HG02571 (cell line): ENCODE results near the gene STMN3.
"Not testable (repeated sequence)": the region's sequence is repeated elsewhere in the genome, so short reads cannot be mapped to it uniquely, and the experiment has no call there.

ENCODE experiments used
- ATAC-seq: cut with Tn5 transposase; IDR thresholded peaks from one replicate; pipeline ENCODE4 v1.9.1; 2021; ENCODE audit warnings: mild to moderate bottlenecking, moderate library complexity; ENCODE audit not compliant: unreplicated experiment

The STMN3 gene

DNA sequence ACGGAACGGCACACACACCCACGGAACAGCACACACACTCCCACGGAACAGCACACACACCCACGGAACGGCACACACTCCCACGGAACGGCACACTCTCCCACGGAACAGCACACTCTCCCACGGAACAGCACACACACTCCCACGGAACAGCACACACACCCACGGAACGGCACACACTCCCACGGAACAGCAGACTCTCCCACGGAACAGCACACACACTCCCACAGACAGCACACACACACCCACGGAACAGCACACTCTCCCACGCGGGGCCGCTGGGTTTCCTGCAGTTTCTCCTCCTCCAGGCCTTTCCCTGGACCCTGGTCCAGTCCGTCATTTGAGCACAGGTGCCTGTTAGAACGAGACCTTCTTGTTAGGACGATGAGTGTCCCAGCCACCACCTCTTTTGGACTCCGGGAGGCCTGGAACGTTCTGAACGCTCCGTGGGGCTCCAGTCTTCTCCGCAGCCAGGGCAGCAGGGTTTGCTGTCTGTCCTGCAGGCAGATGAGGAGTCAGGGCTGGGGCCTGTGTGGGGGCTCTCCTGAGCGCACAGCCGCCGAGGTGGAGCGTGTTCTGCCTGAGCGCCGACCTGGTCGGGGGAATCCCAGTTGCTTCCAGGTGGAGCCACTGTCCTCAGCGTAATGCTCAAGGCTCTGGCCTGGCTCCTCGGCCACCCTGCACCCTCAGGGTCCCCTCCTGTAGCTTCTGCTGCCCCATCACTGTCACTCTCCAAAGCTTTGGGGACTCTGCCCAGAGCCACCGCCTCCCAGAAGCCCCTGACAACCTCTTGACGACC, 25.6 kb upstream of the STMN3 start:
- no peak for ATAC-seq

DNA sequence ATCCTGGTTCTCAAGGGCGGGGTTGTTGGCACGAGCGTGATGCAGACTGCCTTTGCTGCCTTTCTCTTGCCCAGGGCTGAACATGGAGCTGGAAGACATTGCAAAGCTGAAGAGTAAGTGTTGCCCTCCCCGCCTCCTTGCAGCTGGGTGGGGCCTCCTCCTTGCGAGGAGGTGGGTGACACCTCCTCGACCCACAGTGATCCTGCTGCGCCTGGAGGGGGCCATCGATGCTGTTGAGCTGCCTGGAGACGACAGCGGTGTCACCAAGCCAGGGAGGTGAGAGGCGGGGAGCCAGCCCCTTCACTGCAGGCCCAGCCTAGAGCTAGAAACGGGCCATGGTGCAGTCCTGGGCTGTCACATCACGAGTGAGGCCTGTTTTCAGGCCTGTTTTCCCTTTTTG, 24.8 kb upstream of the STMN3 start:
- no peak for ATAC-seq

DNA sequence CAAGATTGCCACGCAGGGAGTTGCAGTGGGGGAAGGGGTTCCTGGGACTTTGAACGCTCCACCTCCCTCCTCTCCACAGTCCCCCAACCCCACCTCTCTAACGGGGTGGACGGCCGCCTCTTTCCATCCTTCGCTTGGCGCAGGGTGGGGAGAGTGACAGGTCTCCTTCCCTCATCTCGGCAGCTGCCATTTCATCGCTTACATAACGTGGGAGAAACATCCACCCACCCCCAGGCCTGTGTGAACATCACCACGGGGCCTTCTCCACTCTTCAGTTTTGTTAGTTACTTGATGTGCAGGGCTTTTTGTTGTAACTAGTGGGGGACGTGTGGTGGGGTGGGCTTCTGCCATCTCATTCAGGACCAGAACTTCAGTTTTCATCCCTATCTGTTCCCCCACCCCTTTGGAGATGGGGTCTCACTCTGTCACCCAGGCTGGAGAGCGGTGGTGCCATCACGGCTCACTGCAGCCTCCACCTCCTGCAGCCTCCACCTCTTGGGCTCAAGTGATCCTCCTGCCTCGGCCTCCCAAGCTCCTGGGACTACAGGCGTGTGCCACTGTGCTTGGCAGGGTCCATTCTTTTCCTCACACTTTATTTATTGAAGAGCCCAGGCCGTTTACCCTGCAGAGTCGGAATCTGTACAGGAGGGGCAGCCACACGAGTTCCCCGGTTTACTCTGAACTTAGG, 22.6 kb upstream of the STMN3 start:
- no peak for ATAC-seq

DNA sequence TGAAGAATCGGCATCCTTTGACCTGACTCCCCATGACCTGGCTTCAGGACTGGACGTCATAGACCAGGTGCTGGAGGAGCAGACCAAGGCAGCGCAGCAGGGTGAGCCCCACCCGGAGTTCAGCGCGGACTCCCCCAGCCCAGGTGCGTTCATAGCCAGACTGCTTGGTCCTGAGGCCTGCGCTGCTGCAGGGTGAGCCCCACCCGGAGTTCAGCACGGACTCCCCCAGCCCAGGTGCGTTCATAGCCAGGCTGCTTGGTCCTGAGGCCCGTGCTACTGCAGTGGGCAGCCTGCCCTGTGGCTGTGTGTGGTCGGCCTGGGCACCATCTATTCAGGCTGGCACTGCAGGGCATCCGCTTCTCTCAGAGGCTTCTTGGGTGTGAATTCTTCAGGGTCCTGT, 20.7 kb upstream of the STMN3 start:
- ATAC-seq, result no peak

DNA sequence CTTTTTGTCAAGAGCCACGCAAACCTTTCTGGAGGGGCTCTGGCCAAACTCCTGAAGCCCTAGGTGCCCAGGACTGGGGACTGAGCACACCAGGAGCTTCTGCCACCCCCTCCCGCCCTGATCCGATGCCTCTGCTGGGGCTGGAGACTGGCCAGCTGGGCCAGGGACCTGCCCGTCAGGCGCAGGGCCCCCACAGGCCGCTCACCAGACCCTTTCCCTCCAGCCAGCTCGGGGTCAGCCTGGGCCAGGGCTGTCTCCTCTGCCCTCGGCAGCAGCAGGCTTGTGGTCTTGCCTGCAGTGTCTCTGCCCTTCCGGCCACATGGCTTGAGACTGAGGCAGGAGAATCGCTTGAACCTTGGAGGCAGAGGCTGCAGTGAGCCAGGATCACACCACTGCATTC, 19.4 kb upstream of the STMN3 start:
- ATAC-seq, result no peak

DNA sequence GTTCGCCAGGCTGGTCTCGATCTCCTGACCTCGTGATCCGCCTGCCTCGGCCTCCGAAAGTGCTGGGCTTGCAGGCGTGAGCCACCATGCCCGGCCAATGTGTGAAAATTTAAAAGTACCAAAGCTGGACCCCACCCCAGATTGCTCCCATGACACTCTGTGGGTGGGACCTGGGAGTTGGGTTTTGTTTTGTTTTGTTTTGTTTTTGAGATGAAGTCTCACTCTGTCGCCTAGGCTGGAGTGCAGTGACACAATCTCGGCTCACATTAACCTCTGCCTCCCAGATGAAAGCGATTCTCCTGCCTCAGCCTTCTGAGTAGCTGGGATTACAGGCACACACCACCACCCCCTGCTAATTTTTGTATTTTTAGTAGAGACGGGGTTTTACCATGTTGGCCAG, 18.5 kb upstream of the STMN3 start:
- not testable (repeated sequence) for ATAC-seq

DNA sequence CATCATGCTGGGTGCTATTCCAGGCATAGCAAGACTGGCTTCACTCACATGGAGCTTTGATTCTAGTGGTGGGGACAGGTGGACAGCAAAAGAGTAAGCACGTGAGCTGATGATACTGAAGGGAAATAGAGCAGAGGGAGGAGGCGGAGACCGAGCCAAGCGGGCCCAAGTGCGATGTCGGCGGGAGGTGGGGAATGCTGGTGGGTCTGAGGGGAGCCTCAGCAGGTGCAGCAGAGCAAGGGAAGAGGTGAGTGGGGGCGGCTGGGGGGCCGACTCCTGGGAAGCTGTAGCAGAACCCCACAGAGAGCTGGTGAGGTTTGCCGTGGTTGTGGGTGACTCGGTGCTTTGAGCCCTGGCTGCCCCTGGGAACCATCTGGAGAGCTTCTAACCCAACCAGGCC, 15.1 kb upstream of the STMN3 start:
- no peak for ATAC-seq

DNA sequence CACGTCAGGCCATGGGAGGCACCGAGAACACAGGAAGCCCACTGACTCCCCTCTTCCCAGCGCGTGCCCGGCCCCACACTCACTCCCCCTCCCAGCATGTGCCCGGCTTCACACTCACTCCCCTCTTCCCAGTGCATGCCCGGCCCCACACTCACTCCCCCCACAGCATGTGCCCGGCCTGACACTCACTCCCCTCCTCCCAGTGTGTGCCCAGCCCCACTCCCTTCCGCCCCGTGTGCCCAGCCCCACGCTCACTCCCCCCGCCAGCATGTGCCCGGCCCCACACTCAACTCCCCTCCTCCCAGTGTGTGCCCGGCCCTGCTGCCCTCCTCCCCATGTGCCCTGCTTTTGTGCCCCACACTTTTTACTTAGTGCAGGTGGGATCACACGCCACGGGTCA, 14.6 kb upstream of the STMN3 start:
- ATAC-seq, result no peak

DNA sequence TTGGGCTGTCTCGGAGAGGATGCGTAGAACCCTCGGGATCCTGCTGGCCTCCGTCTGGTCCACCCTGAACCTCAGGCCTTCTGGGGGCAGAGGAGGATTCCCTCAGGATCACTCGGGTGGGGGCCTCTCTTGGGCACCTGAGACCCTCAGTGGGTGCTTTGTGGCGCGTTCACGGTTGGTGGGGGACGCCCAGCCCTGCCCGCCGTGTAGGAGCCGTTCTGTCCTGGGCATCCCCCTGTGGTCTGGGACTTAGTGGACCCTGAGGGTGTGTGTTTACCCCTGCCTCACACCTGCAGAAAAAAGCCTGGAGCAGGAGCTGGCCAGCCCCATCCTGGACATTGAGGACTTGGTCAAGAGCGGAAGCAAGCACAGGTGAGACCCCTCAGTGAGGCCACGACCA, 12.5 kb upstream of the STMN3 start:
- ATAC-seq, result no peak

DNA sequence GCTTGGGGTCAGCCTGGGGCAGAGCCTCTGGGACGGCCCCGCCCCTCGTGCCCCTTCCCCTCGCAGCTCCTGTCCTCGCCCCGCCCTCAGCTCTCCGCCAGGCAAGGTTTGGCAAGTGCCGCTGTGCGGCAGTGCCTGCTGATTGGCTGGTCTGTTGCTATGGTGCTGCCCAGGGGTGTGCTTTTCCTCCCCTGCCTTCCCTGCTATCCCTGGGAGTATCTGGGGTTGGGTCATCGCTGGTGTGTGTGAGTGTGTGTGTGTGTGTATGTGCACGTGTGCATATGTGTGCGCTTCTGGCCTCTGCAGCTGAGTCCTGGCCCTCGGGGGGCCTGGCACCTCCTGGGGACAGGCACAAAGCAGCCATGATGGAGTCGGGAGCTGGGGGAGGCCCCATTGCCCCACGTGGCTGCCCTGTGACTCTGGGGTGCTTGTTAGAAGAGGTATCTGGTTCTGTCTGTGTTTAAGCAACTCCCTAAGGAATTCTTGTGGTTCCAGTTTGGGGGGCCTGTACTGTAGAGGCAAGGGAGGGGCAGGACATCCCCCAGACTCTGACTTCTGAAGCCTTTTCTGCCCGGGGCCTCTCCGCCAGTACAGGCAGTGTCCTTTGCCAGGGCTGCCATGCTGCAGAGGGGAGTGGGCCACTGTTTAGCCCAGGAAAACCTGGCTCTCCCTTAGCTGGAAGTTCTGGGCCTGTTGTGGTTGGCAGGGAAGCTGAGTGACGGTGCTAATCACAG, 11.8 kb upstream of the STMN3 start:
- no peak for ATAC-seq

DNA sequence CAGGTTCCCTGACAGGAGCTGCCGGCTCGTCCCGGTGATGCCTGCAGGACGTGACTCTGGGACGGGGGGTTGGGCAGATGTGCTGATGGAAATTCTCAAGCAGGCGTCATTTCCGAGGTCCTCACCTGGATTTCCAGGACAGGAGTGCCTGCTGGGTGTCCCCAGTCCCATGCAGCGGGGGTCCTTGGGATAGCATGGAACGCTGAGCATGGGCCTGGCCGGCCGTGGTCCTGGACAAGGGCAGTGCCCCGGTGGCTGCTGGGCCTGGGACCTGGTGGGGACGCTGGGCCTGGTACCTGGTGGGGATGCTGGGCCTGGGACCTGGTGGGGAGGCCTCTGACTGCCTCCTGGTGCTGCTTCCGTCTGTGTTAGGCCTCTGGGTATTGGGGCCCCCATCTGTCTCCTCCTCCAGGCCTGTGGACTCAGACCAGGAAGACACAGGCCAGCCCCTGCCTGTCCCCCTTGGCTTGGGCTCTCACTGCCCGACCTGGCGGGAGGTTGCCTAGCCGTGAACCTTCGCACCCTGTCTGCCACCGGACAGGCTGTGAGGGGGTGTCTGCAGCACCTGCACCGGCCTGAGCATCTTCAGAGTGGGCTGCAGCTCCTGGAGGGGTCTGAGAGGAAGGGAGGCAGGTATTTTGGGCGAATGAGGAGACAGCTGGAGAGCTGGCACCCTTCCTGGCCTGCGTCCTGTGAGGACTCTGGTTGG, 11.1 kb upstream of the STMN3 start:
- ATAC-seq, result no peak

DNA sequence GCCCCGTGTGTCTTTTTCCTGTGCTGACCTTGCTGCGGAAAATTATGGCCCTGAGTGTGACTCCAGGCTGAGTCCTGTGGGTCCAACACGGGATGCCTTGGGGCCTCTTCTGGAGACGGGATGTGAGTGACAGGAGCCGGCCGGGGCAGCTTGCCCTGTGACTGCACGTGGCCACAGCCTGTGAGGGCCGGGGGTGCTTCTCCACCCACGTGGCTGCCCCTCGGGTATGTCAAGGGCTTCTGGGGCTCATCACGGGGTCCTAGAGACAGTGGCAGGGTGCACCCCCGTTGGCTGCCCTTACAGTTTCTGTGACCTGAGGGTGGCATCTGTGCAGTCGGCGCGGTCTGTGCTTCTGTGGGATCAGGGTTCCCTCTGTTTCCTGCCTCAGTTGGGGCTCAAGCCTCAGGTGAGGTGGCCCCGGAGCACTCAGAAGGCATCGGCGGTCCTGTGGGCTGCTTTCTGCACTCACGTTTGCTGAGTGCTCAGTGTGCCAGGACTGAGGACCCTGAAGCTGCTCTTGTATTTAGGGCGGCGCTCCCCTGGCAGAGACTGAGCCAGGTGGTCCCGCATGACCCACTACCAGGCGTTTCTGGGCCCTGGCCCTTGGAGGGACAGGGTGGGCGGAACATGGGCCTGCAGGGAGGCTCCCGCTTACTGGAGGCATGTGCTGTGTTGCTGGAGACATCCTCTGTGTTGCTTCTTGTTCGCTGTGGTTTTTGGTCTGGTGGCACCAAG, 10.3 kb upstream of the STMN3 start:
- ATAC-seq, result no peak

DNA sequence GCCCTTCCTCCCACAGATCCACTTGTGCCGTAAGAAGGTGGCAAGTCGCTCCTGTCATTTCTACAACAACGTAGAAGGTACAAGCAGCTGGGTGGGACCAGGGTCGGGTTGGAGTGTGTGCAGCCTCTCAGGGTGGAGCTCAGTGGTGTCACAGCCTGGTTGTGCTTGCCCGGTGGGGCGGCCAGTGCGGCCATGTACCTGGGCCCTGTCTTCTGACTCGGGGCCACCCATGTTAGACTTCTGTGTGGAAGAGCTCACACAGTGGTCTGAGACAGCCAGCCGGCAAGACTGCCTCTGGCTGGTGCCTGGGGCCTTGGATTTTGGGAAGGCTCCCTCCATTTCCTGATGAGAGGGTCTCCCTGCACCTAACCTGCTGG, 9.6 kb upstream of the STMN3 start:
- ATAC-seq, result no peak

DNA sequence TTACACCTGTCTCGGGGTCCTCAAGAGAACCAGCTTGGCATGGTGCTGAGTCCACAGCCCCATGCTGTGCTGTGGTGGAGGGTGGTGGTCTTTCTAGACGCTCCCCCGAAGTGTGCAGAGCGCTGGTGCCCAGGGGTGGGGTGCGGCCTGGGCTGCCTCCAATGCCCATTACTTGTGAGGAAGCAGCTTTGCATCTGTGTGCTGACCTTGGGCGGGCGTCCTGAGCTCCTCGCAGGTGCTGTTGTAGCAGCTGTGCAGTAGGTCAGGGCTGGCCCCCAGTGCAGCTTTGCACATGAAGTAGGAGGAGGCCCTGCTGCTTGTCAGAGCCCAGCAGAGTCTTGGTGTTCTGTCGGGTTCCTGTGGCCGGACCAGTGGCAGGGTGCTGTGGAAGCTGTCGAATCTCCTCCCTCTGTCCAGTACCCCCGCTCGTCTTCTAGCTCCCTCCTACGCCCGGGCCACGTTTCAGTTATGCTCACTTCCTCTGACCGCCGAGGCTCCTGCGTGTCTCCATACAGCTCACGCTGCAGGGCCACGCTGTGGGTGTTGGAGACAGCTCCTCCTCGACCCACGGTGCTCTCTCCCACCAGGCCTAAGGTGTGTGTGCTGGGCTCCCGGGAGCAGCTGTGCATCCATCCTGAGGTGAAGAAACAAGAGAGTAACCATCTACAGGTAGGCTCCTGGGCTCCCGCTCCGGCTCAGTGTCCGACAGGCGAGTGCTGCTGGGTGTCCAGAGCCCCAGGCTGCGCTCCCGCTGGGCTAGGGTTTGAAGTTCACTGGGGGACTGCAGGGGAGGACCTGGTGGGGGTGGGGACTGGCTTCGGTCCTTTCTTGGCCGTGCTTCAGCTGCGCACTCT, 9.0 kb upstream of the STMN3 start:
- no peak for ATAC-seq

DNA sequence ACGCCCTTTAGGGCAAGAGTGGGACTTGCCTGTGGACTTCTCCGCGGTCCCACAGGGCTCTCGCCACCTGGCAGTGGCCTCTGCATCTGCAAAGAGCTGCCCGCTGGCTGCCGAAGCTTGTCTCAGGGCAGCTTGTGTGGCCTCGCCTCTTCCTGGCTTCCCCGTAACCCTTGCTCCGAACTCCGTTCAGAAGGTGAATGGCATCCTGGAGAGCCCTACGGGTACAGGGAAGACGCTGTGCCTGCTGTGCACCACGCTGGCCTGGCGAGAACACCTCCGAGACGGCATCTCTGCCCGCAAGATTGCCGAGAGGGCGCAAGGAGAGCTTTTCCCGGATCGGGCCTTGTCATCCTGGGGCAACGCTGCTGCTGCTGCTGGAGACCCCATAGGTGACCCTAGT, 7.9 kb upstream of the STMN3 start:
- ATAC-seq, result no peak

DNA sequence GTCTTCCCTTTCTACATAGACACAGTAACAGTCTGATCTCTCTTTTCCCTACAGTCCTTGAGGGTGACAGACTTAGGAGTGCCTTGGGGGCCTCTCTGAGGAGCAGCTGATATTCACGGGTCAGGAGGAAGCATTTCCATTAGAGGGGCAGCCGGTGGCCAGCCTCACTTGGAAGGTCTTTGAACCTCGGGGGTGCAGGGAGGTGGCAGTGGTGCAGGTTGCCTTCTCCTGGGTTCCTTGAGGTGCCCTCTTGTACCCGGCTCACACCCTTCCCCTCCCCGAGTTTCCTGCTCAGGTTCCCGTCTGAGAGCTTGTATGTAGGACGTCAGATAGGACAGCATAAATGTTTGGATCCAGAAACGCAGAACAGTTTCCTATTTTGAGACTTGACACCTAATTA, 7.4 kb upstream of the STMN3 start:
- ATAC-seq, result no peak

DNA sequence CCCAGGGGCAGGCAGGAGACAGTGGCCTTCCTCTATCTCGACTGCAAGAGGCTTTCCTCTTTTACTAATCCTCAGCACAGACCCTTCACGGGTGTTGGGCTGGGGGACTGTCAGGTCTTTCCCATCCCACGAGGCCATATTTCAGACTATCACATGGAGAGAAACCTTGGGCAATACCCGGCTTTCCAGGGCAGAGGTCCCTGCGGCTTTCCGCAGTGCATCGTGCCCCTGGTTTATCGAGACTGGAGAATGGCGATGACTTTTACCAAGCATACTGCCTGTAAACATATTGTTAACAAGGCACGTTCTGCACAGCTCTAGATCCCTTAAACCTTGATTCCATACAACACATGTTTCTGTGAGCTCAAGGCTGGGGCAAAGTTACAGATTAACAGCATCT, 7.0 kb upstream of the STMN3 start:
- ATAC-seq, result not testable (repeated sequence)

DNA sequence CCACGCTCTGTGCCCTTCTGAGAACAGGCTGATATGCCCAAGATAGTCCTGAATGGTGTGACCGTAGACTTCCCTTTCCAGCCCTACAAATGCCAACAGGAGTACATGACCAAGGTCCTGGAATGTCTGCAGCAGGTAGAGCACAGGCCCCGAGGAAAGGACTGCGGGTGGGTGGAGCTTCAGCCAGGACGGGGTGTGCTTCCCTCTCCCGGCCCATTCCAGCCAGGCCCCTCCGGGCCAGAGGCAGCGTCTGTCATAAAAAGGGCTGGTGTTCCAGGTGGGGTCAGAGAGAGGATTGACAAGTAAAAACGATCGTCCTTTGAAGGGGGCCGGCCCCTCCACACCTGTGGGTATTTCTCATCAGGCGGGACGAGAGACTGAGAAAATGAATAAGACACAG, 6.1 kb upstream of the STMN3 start:
- no peak for ATAC-seq

DNA sequence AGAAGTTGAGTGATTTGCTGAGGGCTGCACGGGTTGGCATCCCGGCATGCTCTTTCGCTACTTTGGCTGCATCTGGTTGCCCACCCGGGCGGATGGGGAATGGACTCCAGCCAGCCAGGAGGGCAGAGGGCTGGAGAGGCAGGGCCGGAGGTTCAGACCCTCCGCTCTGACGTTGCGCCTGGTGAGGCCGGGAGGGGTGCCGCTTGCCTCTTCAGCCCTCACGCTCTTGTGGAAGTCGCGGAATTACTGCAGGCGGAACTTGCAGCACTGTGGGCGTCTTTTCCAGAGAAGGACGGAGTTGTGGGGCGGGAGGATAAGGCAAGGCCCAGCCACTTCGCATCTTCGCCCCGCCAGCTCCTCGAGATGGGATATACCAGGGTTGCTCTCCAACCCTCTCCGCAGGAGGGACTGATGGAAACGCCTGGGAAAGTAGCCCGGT, 5.5 kb upstream of the STMN3 start:
- peak; percentile 29 for ATAC-seq
